Stomach (tissue), 4 donors: ENCODE measurements around the gene TRAM2.

Source experiments
- CTCF ChIP-seq, 7 experiments: fragments of 450-650 bp in 4 of 7; fragments of 200-600 bp in 3 of 7; sonication (generic) in 3 of 7; IDR thresholded peaks; one replicate each; pipeline ENCODE4 v1.5.1; 2016 to 2019; ENCODE audit warnings: antibody characterized with exemption in 7 of 7, control low read depth in 2 of 7, mild to moderate bottlenecking in 1 of 7
- EP300 ChIP-seq: sonication (generic); formaldehyde crosslinking; IDR thresholded peaks from one replicate; pipeline ENCODE4 v1.6.1; 2017; ENCODE audit warnings: antibody characterized with exemption
- POLR2A ChIP-seq, 4 donors: fragments of 450-650 bp; IDR thresholded peaks; one replicate each; pipeline ENCODE4 v1.6.1; 2016; ENCODE audit warnings: antibody characterized with exemption in 4 of 4, control low read depth in 2 of 4, mild to moderate bottlenecking in 1 of 4, moderate library complexity in 1 of 4
- POLR2AphosphoS5 ChIP-seq, 3 donors: sonication (generic); formaldehyde crosslinking; IDR thresholded peaks; one replicate each; pipeline ENCODE4 v1.6.1; 2016; ENCODE audit warnings: antibody characterized with exemption in 3 of 3

- no peak for TF ChIP-seq POLR2A (IDR thresholded peaks at IDR 0.05)
- no peak for TF ChIP-seq CTCF (IDR thresholded peaks at IDR 0.05)
- TF ChIP-seq POLR2AphosphoS5 (IDR thresholded peaks at IDR 0.05) = no peak
- TF ChIP-seq EP300 = no peak
Measured at GRCh38 chr6:52534363-52534762, 42.5 kb downstream of the TRAM2 start.
